Measurements from ENCODE around the gene ST7. TPM values are rescaled to one million over a fixed set of nuclear protein-coding genes. Genes with fewer than 3 reads are reported as not detected.

The ST7 gene
- total RNA-seq, 1 experiment from 2014 or later = 19.6 TPM

GRCh38 chr7:117250801-117251200, 297.5 kb downstream of the ST7 start:
- H3K27ac ChIP-seq (ENCODE audit: low read length) = no peak overlapping the region
- H3K36me3 ChIP-seq (ENCODE audit: control insufficient read depth, insufficient read depth, low read length) = no peaks in the 10 kb centered on the region
- no peak for TF ChIP-seq SIN3A (IDR thresholded peaks at IDR 0.05; ENCODE audit: borderline replicate concordance, insufficient read depth, low read depth, low read length)
- TF ChIP-seq, protein P1, sequence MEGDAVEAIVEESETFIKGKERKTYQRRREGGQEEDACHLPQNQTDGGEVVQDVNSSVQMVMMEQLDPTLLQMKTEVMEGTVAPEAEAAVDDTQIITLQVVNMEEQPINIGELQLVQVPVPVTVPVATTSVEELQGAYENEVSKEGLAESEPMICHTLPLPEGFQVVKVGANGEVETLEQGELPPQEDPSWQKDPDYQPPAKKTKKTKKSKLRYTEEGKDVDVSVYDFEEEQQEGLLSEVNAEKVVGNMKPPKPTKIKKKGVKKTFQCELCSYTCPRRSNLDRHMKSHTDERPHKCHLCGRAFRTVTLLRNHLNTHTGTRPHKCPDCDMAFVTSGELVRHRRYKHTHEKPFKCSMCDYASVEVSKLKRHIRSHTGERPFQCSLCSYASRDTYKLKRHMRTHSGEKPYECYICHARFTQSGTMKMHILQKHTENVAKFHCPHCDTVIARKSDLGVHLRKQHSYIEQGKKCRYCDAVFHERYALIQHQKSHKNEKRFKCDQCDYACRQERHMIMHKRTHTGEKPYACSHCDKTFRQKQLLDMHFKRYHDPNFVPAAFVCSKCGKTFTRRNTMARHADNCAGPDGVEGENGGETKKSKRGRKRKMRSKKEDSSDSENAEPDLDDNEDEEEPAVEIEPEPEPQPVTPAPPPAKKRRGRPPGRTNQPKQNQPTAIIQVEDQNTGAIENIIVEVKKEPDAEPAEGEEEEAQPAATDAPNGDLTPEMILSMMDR (IDR thresholded peaks at IDR 0.05) = no peak
- TF ChIP-seq POLR2AphosphoS5 (IDR thresholded peaks at IDR 0.05; ENCODE audit: low read depth, low read length) = no peak
- no peak for TF ChIP-seq REST (IDR thresholded peaks at IDR 0.05; ENCODE audit: insufficient read depth in 1 of 2, low read depth in 2 of 2, low read length in 1 of 2)
- no peak for TF ChIP-seq TCF7L2 (IDR thresholded peaks at IDR 0.05; ENCODE audit: low read depth, low read length)
- H3K9me3 ChIP-seq (ENCODE audit: control insufficient read depth, insufficient read depth, low read depth, low read length) = no peaks in the 10 kb centered on the region
- ATAC-seq = no peak
- no peak overlapping the region for H3K4me3 ChIP-seq (ENCODE audit: low read depth in 2 of 2, low read length in 2 of 2)
- H3K4me1 ChIP-seq (ENCODE audit: control insufficient read depth, insufficient read depth, low read length) = no peaks in the 10 kb centered on the region
- DNase-seq (ENCODE audit: low read depth, low spot score) = no peak
- in situ Hi-C loops (cut with HindIII; ENCODE audit: low pct_unique_long_range_greater_than_20kb, low sequenced_read_pairs) (no loop called here), intact Hi-C loops (cut with micrococcal nuclease; ENCODE audit: unreplicated experiment) (no loop called here)
- H3K27me3 ChIP-seq (ENCODE audit: control insufficient read depth, insufficient read depth, low read length) = no peaks in the 10 kb centered on the region; the same call in none of the 2 replicates
- no TSS peak for BruUV-seq (replicated peaks)
- ChIA-PET CTCF (no interaction called here), POLR2A (no interaction called here)

DNA sequence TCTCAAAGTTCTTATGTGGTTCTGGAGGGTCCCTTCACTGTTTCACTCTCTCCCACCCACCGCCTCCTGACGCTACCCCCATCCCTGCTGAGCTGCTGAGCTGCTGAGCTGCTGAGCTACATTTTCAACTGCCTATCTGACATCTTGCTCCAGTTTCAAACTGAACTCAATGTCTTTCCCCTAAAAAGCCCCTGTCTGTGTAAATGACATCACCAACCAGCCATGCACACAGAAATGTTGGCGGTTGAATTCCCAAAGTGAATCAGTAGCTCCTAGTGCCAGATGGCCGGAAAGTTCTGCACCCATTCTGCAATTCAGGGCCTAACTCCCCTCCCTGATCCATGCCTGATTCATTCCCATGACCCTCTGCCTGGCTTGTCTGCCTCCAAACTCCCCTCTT, 298.4 kb downstream of the ST7 start:
- intact Hi-C loops (cut with micrococcal nuclease; ENCODE audit: unreplicated experiment) (no loop called here), in situ Hi-C loops (cut with HindIII; ENCODE audit: low pct_unique_long_range_greater_than_20kb, low sequenced_read_pairs) (no loop called here)
- TF ChIP-seq, protein P1 (IDR thresholded peaks at IDR 0.05) = no peak
- no peak for TF ChIP-seq SIN3A (IDR thresholded peaks at IDR 0.05; ENCODE audit: borderline replicate concordance, insufficient read depth, low read depth, low read length)
- TF ChIP-seq REST (IDR thresholded peaks at IDR 0.05; ENCODE audit: insufficient read depth in 1 of 2, low read depth in 2 of 2, low read length in 1 of 2) = no peak
- TF ChIP-seq TCF7L2 (IDR thresholded peaks at IDR 0.05; ENCODE audit: low read depth, low read length) = no peak
- TF ChIP-seq POLR2AphosphoS5 (IDR thresholded peaks at IDR 0.05; ENCODE audit: low read depth, low read length) = no peak
- Histone ChIP-seq H3K27ac (ENCODE audit: low read length) (no peak overlapping the region), H3K27me3 (ENCODE audit: control insufficient read depth, insufficient read depth, low read length) (peaks cover 3% of the 10 kb centered on the region), H3K36me3 (ENCODE audit: control insufficient read depth, insufficient read depth, low read length) (no peaks in the 10 kb centered on the region), H3K9me3 (ENCODE audit: control insufficient read depth, insufficient read depth, low read depth, low read length) (no peaks in the 10 kb centered on the region), H3K4me1 (ENCODE audit: control insufficient read depth, insufficient read depth, low read length) (no peaks in the 10 kb centered on the region), H3K4me3 (ENCODE audit: low read depth in 2 of 2, low read length in 2 of 2) (no peak overlapping the region)
- DNase-seq (ENCODE audit: low read depth, low spot score) = no peak
- BruUV-seq (replicated peaks) = no TSS peak
- ATAC-seq = no peak
- ChIA-PET CTCF (no interaction called here), POLR2A (no interaction called here)

Measured in Panc1 (cell line).